NCI-H2227 treated with DMSO at 0.1 percent for 48 hours (cell line): ENCODE results near the gene MZF1.
"Not testable (repeated sequence)": the region's sequence is repeated elsewhere in the genome, so short reads cannot be mapped to it uniquely, and the experiment has no call there.

Source experiments
- DNase-seq: peaks from one replicate; lab custom pipeline; 2025; lab: John Stamatoyannopoulos, UW

The MZF1 gene

DNA sequence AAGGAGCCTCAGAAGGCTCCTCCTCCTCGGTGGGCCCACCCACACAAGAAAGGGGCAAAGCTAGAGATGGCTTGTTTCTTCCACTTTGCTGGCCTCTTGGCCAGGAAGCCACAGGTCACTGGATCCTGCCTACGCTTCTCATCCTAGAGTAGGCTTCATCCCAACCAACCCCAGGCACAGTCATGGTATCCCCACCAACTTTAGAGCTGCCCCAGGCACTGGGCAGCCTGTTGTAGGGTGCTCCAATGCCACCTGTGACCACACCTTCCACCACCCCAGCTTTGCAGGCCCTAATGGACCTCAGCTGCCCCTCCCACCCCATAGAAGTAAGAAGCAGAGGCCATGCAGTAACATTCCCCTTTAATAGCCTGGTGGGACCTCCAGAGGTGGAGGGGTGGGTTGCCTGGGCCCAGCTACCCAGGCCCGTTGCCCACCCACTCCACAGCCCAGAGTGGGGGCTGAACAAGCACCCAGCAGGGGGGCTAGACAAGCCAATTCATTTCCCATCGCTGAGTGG, 17.7 kb downstream of the MZF1 start:
- no peak for DNase-seq

DNA sequence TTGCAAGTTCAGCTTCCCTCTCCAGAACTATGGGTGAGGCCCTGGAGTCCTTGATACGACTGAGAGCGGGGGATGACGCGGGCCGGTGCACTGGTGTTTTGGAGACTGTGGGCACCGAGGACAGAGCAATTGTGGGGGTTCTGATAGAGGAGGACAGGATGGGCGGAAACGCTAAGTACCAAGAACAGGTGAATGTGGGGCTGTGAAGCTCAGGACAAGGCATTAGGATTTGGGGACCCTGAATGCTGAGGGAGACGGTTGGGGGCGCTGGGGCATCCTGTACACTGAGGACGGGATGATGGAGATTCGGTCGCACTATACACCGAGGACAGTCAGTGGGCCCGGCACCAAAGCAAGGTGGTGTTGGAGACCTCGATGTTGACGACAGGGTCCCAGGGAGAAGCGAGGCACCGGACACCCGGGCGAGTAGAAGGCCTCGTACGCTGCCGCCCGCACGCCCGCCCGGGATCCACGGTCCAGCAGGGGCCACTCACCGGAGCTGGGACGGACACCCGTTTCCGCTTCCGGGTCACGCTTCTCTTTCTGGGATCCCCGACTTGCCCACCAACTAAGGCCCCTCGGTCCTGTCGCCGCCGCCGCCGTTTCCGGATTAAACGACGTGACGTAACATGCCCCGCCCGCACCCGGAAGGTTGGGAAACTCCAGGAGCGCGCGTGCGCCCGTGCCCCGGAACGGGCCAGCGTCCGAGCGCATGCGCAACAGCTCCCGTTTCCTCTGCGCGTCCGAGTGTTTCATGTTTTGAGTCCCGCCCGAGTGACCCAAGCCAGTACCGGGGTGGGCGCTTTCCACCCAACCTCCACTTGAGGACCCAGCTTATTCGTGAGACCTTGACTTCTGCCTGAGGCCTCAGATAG, 18.4 kb downstream of the MZF1 start, which contains the start of gene CHMP2A:
TSS of gene CHMP2A (minus strand) at position 612 of the 875 bp plus-strand sequence. CDS start 893 bp downstream, outside the sequence.
- DNase-seq: no peak

DNA sequence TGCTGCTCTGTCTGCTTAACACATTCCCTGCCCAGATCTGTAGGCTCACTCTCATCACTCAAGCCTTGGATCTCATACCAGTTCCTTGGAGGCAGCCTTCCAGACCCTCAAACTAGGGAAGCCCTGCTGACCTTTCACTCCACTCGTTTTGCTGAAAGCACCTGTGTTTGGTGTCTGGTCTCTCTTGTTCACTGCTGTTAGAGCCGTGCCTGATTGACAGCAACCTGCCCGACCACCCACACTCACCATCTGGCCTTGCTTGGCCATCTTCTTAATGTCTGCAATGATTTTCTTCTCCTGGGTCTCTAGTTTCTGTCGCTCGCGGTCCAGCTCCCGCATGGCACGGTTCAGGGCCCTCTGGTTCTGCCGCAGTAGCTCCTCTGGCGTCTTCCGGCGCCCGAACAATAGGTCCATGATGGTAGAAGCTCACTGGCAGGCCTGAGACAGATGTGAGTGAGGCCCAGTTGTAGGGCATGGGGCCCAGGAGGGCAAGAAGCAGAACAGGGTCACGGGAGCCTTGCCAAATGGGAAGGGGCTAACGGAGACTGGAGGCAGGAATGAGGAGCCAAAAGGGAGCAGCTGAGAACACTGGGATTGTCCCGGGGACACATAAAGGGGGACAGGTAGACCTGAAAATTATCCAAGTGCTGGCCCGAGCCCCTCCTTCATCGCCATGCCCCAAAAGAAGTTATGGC, 19.2 kb downstream of the MZF1 start:
- DNase-seq: no peak

DNA sequence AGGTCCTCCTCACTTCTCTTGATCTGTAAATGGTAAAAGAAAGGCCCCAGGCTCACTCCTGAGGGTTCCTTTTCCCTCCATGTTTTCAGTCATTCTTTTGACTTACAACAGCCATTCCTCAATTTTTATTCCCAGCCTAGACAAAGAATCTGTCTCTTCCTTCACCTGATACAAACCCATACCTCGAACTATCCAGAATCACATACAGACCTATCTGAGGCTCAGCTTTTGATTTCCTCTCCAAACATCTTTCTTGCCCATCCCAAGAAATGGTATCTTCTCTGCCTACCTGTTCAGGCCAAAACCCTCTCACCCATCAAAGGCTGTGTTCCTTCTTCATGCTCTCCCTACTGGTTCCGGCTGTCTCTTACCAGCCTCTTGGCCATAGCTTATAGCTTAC, 20.5 kb downstream of the MZF1 start:
- DNase-seq: no peak

DNA sequence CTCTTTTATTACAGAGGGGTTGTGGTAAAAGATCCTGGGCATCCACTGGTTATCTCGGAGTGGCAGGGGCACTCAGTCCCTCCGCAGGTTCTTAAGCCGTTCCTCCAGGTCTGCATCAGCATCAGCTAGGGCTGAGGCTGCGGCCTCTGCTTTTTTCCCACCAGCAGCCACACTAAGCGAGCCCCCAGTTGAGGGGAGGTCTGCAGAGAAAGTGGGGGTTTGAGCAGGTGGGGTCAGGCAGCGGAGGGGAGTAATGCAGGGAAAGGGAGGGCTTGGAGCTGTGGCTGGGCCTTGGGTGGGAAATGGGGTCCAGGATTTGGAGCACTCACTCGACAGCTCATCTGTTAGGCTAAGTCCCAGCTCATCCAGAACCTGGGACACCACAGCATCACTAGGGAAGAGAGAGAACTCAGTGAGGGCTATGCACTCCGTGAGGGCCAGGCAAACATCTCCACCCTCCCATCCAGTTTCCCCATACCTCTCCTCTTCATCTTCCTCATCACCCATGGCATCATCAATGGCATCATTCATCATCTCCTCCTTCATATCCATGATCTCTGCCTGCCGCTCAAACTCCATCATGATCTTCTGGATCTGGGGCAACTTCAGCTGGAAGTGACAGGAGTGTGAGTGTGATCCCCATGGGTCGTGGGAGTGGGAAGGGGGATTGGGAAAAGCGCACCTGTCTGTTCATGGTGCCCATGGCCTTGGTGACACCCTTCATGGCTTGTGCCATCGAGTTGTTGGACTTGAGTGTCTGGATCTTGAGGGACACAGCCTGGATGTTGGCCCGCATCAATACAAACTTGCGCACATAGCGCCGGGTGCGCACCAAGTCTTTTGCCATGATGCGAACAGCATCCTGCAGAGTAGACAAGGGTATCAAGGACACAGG, 21.3 kb downstream of the MZF1 start:
- no peak for DNase-seq

DNA sequence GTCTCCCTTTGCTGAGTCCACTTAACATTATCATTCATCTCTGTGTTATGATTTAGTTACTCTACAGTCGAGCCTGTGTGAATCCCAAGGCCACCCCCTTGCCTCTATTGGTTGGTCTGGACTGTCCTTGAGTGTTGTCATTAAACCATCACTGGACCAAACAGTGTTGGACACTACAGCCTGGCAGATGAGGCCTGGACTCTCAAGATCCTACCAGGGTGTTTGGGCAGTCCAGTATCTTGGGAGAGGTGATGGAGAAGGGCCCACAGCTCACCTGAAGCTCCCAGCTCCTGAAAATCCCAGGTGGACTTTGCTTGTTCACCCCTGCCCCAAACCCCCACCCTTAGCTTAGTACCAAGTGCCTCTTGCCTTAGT, 22.0 kb downstream of the MZF1 start:
- DNase-seq: no peak

DNA sequence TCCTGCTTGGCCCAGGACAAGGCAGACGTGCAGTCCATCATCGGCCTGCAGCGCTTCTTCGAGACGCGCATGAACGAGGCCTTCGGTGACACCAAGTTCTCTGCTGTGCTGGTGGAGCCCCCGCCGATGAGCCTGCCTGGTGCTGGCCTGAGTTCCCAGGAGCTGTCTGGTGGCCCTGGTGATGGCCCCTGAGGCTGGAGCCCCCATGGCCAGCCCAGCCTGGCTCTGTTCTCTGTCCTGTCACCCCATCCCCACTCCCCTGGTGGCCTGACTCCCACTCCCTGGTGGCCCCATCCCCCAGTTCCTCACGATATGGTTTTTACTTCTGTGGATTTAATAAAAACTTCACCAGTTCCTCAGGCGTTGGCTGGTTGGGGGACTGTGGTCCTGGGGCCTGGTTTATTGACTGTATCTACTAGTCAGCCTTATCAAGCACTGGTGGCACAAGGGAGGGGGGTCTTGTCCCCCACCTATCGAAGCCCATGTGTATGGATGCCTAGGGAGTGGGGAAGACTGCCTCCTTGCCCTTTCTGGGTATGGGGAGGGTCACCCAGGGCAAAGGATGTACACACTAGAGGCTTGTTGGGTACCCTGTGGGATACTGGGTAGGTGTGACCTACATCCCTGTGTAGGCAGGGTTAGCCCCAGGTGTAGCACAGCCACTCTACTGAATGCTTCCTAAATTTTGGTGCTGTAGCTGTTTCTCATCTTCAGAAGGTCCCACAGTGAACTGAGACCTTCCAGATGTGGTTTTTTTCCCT, 22.6 kb downstream of the MZF1 start:
- no peak for DNase-seq

DNA sequence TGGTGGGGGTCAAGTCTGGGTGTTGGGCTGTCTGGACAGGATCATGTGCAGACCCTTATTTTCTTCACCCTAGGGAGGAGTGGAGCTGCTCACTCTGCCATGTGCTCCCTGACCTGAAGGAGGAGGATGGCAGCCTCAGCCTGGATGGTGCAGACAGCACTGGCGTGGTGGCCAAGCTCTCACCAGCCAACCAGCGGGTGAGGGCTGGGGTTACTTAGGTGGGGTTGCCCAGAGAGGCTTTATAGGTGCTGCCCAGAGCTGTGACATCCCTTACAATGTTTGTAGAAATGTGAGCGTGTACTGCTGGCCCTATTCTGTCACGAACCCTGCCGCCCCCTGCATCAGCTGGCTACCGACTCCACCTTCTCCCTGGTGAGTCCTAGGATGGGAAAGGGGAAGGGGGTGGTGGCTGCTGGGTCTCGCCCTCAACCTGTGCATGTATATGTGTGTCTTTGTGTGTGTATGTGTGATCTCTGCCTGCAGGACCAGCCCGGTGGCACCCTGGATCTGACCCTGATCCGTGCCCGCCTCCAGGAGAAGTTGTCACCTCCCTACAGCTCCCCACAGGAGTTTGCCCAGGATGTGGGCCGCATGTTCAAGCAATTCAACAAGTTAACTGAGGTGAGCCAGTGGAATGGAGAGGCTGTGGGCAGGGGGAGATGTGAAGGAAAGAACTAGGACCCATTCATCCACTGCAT, 23.3 kb downstream of the MZF1 start:
- no peak for DNase-seq

DNA sequence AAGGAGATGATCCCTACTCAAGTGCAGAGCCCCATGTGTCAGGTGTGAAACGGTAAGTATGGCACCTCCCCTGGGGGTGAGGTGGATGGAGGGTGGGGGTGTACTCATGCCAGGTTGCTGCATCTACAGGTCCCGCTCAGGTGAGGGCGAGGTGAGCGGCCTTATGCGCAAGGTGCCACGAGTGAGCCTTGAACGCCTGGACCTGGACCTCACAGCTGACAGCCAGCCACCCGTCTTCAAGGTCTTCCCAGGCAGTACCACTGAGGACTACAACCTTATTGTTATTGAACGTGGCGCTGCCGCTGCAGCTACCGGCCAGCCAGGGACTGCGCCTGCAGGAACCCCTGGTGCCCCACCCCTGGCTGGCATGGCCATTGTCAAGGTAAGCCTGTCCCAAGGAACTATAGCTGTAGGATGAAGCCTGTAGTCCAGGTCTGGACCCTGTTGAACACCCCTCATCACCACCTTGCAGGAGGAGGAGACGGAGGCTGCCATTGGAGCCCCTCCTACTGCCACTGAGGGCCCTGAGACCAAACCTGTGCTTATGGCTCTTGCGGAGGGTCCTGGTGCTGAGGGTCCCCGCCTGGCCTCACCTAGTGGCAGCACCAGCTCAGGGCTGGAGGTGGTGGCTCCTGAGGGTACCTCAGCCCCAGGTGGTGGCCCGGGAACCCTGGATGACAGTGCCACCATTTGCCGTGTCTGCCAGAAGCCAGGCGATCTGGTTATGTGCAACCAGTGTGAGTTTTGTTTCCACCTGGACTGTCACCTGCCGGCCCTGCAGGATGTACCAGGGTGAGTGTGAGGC, 24.1 kb downstream of the MZF1 start:
- DNase-seq: no peak

DNA sequence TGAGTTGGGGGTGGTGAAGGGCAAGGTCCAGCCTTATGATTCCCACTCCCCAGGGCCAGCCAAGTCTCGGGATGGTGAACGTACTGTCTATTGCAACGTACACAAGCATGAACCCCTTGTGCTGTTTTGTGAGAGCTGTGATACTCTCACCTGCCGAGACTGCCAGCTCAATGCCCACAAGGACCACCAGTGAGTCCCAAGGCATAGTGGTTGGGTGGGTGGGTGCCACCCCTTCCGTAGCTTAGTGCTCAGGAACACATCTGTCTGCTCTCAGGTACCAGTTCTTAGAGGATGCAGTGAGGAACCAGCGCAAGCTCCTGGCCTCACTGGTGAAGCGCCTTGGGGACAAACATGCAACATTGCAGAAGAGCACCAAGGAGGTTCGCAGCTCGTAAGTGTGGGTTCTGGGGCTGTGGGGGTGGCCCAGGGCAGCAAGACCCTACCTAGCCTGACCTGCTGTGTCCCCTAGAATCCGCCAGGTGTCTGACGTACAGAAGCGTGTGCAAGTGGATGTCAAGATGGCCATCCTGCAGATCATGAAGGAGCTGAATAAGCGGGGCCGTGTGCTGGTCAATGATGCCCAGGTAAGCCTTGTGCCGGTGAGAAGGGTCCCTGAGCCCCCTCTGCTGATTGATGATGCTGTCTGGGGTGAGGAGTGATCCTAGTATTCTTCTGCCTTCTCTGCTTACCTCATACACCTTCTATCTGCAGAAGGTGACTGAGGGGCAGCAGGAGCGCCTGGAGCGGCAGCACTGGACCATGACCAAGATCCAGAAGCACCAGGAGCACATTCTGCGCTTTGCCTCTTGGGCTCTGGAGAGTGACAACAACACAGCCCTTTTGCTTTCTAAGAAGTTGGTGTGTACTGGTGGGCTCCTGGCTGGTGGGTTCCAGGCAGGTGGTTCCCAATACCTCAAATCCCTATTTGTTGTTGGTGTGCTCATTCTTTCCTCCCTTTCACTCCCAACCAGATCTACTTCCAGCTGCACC, 25.5 kb downstream of the MZF1 start:
- DNase-seq: no peak

DNA sequence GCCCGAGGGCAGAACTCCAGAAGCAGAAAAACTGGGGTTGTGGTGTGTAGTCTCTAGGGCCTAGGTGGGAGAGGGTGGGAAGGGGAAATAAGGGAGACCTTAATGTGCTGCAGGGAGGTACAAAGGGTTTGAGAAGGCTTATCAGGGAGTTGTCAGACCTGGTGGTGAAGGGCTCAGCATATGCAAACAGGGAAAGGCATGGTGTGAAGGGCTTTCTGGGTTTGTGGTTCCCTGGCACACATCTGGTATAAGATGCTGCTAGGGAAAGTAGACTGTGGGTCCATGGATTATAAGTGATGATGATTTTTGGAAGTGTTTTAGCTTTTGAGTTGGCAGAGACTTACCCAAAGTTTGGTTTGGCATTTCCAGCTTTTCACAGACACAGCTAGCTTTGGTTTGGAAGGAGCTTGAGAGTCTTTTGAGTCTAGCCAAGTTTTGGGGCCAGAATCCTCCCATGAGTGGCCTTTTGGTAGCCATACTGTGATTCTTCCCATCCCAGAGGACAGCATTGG, 27.1 kb downstream of the MZF1 start:
- no peak for DNase-seq

DNA sequence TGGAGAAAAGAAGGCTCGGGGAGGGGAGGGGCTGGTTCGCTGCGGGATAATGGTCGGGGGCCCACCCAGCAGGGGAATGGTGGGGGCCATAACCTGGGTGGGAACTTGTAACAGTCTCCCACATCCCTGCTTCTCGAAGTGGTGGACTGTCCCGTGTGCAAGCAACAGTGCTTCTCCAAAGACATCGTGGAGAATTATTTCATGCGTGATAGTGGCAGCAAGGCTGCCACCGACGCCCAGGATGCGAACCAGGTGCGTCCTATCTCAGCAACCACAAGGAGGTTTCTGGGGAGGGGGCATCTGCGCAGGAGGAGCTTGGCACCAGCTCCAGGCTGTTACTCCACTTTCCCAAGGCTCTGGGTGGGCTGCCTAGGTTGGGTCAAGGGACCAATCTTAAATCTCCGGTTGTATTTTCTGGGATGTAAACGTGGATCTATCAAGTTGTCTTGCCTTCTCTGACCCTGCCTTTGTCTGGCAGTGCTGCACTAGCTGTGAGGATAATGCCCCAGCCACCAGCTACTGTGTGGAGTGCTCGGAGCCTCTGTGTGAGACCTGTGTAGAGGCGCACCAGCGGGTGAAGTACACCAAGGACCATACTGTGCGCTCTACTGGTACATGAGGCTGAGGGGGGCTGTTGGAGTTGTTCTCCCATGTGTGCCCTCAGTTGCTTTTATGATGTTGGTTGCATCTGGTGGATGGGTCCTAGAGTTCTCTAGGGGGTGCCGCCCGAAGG, 27.7 kb downstream of the MZF1 start:
- DNase-seq: no peak

DNA sequence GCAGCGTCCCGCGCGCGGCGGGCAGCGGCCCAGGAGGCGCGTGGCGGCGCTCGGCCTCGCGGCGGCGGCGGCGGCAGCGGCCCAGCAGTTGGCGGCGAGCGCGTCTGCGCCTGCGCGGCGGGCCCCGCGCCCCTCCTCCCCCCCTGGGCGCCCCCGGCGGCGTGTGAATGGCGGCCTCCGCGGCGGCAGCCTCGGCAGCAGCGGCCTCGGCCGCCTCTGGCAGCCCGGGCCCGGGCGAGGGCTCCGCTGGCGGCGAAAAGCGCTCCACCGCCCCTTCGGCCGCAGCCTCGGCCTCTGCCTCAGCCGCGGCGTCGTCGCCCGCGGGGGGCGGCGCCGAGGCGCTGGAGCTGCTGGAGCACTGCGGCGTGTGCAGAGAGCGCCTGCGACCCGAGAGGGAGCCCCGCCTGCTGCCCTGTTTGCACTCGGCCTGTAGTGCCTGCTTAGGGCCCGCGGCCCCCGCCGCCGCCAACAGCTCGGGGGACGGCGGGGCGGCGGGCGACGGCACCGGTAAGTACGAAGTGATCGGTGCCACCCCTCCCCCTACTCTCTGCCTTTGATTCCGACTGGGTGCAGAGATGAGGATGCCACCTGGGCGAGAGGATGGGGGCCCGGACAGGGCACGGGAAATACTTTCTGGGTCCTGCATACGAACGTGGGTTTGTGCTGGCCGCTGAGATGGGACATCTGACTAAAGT, 28.4 kb downstream of the MZF1 start:
- DNase-seq: no peak

DNA sequence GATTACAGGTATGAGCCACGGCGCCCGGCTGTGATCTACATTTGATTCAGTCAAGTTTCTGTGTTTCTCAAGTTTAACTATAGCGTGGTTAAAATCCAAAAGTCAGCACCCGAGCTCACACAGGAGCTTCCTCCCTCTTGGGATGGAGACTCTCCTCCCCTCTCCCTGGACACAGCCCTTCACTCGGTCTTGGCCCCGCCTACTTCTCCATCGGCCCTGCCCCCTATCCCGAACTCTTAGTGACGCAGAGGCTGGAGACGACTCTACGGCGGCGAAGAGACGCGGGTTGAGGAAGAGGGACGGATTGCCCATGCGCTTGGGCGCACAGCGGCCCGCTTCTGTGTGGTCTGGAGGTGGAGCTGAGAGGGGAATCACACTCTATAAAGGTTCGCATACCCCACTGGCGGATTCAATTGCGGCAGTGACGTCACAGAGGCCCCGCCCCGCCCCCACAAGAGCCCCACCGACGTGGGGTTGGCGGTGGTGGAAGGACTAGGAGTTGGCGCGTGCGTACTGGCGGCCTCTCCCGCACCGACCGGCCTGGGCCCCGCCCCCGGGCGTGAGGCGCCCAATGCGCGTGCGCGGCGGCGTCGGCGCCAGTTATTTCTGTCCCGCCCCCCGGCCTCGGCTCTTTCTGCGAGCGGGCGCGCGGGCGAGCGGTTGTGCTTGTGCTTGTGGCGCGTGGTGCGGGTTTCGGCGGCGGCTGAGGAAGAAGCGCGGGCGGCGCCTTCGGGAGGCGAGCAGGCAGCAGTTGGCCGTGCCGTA, 29.1 kb downstream of the MZF1 start, which contains the start of gene TRIM28:
TSS of gene TRIM28 (plus strand) at position 239 of the 765 bp plus-strand sequence. CDS start 694 bp downstream, outside the sequence.
- no peak for DNase-seq

DNA sequence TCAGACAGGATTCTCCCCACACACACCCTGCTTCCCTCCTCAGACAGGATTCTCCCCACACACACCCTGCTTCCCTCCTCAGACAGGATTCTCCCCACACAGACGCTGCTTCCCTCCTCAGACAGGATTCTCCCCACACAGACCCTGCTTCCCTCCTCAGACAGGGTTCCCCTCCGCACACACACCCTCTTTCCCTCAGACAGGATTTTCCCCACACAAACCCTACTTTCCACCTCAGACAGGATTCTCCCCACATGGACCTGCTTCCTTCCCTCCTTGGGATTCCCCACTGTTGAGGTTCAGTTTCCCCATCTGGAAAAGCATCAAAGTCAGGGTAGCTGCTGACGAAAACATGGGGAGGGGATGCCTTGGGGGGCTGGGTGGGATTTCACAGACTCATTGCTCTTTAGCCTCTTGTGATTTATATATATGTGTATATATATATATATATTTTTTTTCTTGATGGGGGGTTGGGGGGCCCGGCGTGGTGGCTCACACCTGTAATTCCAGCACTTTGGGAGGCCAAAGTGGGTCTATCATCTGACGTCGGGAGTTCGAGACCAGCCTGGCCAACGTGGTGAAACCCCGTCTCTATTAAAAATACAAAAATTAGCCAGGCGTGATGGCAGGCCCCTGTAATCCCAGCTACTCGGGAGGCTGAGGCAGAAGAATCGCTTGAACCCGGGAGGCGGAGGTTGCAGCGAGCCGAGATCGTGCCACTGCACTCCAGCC, 30.3 kb downstream of the MZF1 start:
- not testable (repeated sequence) for DNase-seq
